Keratinocyte (primary cell): ENCODE results near the gene TSHB. TPM values are rescaled to one million over a fixed set of nuclear protein-coding genes. Genes with fewer than 3 reads are reported as not detected.

ENCODE experiments used
- DNase-seq: peaks from one replicate; pipeline ENCODE4 v3.0.0-alpha.2; 2011; ENCODE audit warnings: low read depth, missing footprints, low spot score
- FAIRE-seq: peaks from 2 replicates; lab custom pipeline; 2011; peaks lifted over from hg19 to GRCh38; lab: Jason Lieb, UNC
- H2AFZ ChIP-seq: 2 replicates; pipeline ENCODE4 v1.6.0; 2012; ENCODE audit warnings: low read length, control low read depth, inconsistent platforms; ENCODE audit not compliant: control insufficient read depth
- H3K27ac ChIP-seq: 2 replicates; pipeline ENCODE4 v1.5.1; 2011; ENCODE audit warnings: low read length; ENCODE audit not compliant: control insufficient read depth, insufficient read depth
- H3K27me3 ChIP-seq: 3 replicates; pipeline ENCODE4 v1.6.0; 2011; ENCODE audit warnings: low read length; ENCODE audit not compliant: control insufficient read depth, insufficient read depth; ENCODE audit errors: extremely low read depth
- H3K36me3 ChIP-seq, 2 experiments: 2 replicates in 1 of 2; 3 replicates in 1 of 2; pipeline ENCODE4 v1.5.1; 2011; ENCODE audit warnings: low read length in 2 of 2, mild to moderate bottlenecking in 1 of 2; ENCODE audit not compliant: control insufficient read depth in 2 of 2, insufficient read depth in 2 of 2; ENCODE audit errors: extremely low read depth in 1 of 2
- H3K4me1 ChIP-seq: 3 replicates; pipeline ENCODE4 v1.5.1; 2011; ENCODE audit warnings: low read length; ENCODE audit not compliant: control insufficient read depth, insufficient read depth; ENCODE audit errors: extremely low read depth
- H3K4me2 ChIP-seq: 3 replicates; pipeline ENCODE4 v1.6.0; 2011; ENCODE audit warnings: low read depth, low read length; ENCODE audit not compliant: control insufficient read depth, insufficient read depth; ENCODE audit errors: extremely low read depth
- H3K4me3 ChIP-seq, 3 experiments: fragments of 200-600 bp in 1 of 3; sonication (generic) in 1 of 3; 2 replicates in 2 of 3; 3 replicates in 1 of 3; pipeline ENCODE4 v1.5.1; 2011 to 2016; ENCODE audit warnings: low read length in 3 of 3, mild to moderate bottlenecking in 3 of 3, control low read depth in 2 of 3, inconsistent platforms in 1 of 3, low read depth in 1 of 3, mixed read lengths in 1 of 3, mixed run types in 1 of 3, moderate library complexity in 1 of 3; ENCODE audit not compliant: control insufficient read depth in 2 of 3, insufficient read depth in 2 of 3; ENCODE audit errors: extremely low read depth in 1 of 3
- H3K79me2 ChIP-seq: 2 replicates; pipeline ENCODE4 v1.6.0; 2012; ENCODE audit warnings: low read length; ENCODE audit not compliant: control insufficient read depth, insufficient read depth
- H3K9ac ChIP-seq: 3 replicates; pipeline ENCODE4 v1.6.0; 2011; ENCODE audit warnings: low read length; ENCODE audit not compliant: control insufficient read depth, insufficient read depth; ENCODE audit errors: extremely low read depth
- H3K9me1 ChIP-seq: 3 replicates; pipeline ENCODE4 v1.6.0; 2011; ENCODE audit warnings: low read length; ENCODE audit not compliant: control insufficient read depth, insufficient read depth; ENCODE audit errors: extremely low read depth
- H3K9me3 ChIP-seq: 2 replicates; pipeline ENCODE4 v1.5.1; 2012; ENCODE audit warnings: low read depth, low read length; ENCODE audit not compliant: control insufficient read depth
- H4K20me1 ChIP-seq: 3 replicates; pipeline ENCODE4 v1.6.0; 2011; ENCODE audit warnings: low read length; ENCODE audit not compliant: control insufficient read depth, insufficient read depth; ENCODE audit errors: extremely low read depth
- CTCF ChIP-seq, 3 experiments: IDR thresholded peaks in 1 of 3; conservative IDR thresholded peaks in 1 of 3; optimal IDR thresholded peaks in 1 of 3; 2 replicates in 2 of 3; 3 replicates in 1 of 3; pipeline versions ENCODE3 to v1.5.1; 2011; ENCODE audit warnings: low read length in 3 of 3, mild to moderate bottlenecking in 3 of 3, moderate library complexity in 2 of 3, control low read depth in 1 of 3, inconsistent platforms in 1 of 3; ENCODE audit not compliant: insufficient read depth in 2 of 3; ENCODE audit errors: extremely low read depth in 1 of 3
- EZH2 ChIP-seq: IDR thresholded peaks from one replicate; pipeline ENCODE4 v1.6.1; 2012; ENCODE audit warnings: inconsistent platforms, mild to moderate bottlenecking, low read length, moderate library complexity
- dilution Hi-C: fragments of 300-500 bp; cut with MboI; formaldehyde crosslinking; loops from one replicate; pipeline ENCODE4 v1.7.0; 2020; ENCODE audit warnings: low sequenced_read_pairs; ENCODE audit not compliant: extremely low pct_ligation_motif_present
- polyA plus RNA-seq, 5 experiments: library from polyadenylated mRNA; depleted of rRNA in 3 of 5; stranded (reverse) in 3 of 5; stranded (forward) in 1 of 5; unstranded in 1 of 5; fragments of >200 nt; gene quantifications; 1 replicate in 1 of 5; 2 replicates in 3 of 5; 3 replicates in 1 of 5; pipeline versions ENCODE4 v1.2.1 to v1.2.3, GENCODE V29; 2011 to 2012; ENCODE audit warnings: missing spikeins in 2 of 5, low read depth in 1 of 5, low replicate concordance in 1 of 5

TSHB gene
- polyA plus RNA-seq, 1 donor (not counting 4 experiments of a cell fraction or from before 2014, with no cell fraction given) = not detected

- H3K79me2 ChIP-seq = no peaks in the 10 kb centered on the region
- no peaks in the 10 kb centered on the region for H3K9me1 ChIP-seq
- no peak overlapping the region for H3K4me3 ChIP-seq
- FAIRE-seq (no peak), DNase-seq (no peak)
- H3K9me3 ChIP-seq = no peaks in the 10 kb centered on the region
- H2AFZ ChIP-seq = no peak overlapping the region
- H3K27me3 ChIP-seq = no peaks in the 10 kb centered on the region
- H3K36me3 ChIP-seq = no peaks in the 10 kb centered on the region
- dilution Hi-C loops = no loop called here
- H3K4me2 ChIP-seq = no peak overlapping the region
- no peak for TF ChIP-seq EZH2
- TF ChIP-seq CTCF (optimal IDR thresholded peaks at IDR 0.05 in 1 of 3, IDR thresholded peaks at IDR 0.05 in 1 of 3, conservative IDR thresholded peaks at IDR 0.05 in 1 of 3; ENCODE audit: extremely low read depth in 1 of 3, insufficient read depth in 2 of 3, low read length in 3 of 3) = no peak
- peaks cover under 1% of the 10 kb centered on the region for H3K4me1 ChIP-seq
- H3K27ac ChIP-seq = no peak overlapping the region
- no peaks in the 10 kb centered on the region for H4K20me1 ChIP-seq
- no peak overlapping the region for H3K9ac ChIP-seq
Measured at GRCh38 chr1:115074839-115075534, 45.4 kb downstream of the TSHB start.

GRCh38 chr1:115076384-115076915 is 46.8 kb downstream of the TSHB start:
- FAIRE-seq = no peak
- TF ChIP-seq CTCF (optimal IDR thresholded peaks at IDR 0.05 in 1 of 3, IDR thresholded peaks at IDR 0.05 in 1 of 3, conservative IDR thresholded peaks at IDR 0.05 in 1 of 3; ENCODE audit: extremely low read depth in 1 of 3, insufficient read depth in 2 of 3, low read length in 3 of 3) = no peak
- no peak for TF ChIP-seq EZH2
- Histone ChIP-seq H3K27ac (no peak overlapping the region), H3K27me3 (no peaks in the 10 kb centered on the region), H3K4me1 (no peaks in the 10 kb centered on the region), H4K20me1 (no peaks in the 10 kb centered on the region), H3K9ac (no peak overlapping the region), H3K4me2 (no peak overlapping the region), H3K9me3 (no peaks in the 10 kb centered on the region), H3K4me3 (no peak overlapping the region), H2AFZ (no peak overlapping the region), H3K79me2 (no peaks in the 10 kb centered on the region), H3K36me3 (no peaks in the 10 kb centered on the region), H3K9me1 (no peaks in the 10 kb centered on the region)
- dilution Hi-C loops = no loop called here
- DNase-seq = no peak
